ENCODE data around the gene KLK1.

- TF ChIP-seq CTCF (IDR thresholded peaks at IDR 0.05; ENCODE audit: low read depth, low read length) (no peak), POLR2A (IDR thresholded peaks at IDR 0.05; ENCODE audit: extremely low read depth, insufficient read length) (no peak), MYC (IDR thresholded peaks at IDR 0.05; ENCODE audit: low read depth, low read length) (no peak), MAX (IDR thresholded peaks at IDR 0.05; ENCODE audit: low read depth, low read length) (peak; percentile 28; the same call in 1 of the 2 replicates)
Observed at GRCh38 chr19:50772476-50772875, 51.1 kb downstream of the KLK1 start.
